ENCODE measurements around the gene BCL11A. TPM values are rescaled to one million over a fixed set of nuclear protein-coding genes. Genes with fewer than 3 reads are reported as not detected.

Gene BCL11A
- total RNA-seq, 6 experiments from 2014 or later: 0.06 to 0.80 (median 0.37) TPM

DNA sequence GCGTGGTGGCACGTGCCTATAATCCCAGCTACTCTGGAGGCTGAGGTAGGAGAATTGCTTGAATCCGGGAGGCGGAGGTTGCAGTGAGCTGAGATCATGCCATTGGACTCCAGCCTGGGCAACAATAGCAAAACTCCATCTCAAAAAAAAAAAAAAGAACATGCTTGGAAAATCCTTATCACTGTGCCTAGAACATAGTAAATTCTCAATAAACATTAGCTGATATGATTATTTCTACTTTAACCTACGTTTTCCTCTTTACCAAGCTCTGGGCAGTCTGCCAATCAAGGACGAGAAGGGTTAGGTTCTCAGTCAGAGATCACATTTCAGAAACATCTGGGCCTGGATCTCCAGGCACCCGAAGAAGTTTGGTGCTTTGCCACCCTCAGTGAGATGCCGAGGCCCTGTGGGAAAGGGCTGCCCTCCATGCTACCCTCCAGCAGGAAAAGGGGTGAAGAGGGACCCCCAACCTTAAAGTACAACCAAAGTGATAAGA lies 107.7 kb downstream of the BCL11A start:
- 62% methylated on average over 5 of the region's 8 CpGs for WGBS (ENCODE audit: insufficient coverage, low coverage, low lambda C conversion rate, missing lambda C conversion rate)
- no peak for ATAC-seq
- intact Hi-C loops (cut with DNase I): no loop called here
- H3K4me1 ChIP-seq: no peaks in the 10 kb centered on the region
- no peak overlapping the region for H3K4me3 ChIP-seq
- H3K9me3 ChIP-seq: no peaks in the 10 kb centered on the region
- no peak for DNase-seq
- TF ChIP-seq CTCF (IDR thresholded peaks at IDR 0.05) (no peak), POLR2A (IDR thresholded peaks at IDR 0.05) (no peak)
- no peak overlapping the region for H3K27ac ChIP-seq
- no peaks in the 10 kb centered on the region for H3K27me3 ChIP-seq
- H3K36me3 ChIP-seq: no peaks in the 10 kb centered on the region

DNA sequence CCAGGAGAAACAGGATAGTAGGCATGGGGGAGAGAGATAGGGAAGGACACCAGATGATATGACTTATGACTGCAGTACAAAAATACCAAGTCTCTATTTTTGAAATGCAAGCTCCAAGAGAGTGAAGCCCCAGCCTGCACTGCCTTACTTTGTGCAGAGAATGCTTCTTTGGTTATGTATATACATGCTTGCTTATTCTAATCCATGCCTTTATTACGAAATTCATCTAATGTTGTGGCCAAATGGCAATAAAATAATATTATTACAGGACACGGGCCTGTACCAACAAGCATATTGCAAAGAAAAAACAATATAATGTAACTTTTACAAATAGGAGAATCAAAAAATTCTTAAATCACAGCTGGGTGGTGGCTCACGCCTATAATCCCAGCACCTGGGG lies 110.8 kb downstream of the BCL11A start:
- TF ChIP-seq CTCF (IDR thresholded peaks at IDR 0.05): no peak
- no peak for TF ChIP-seq POLR2A (IDR thresholded peaks at IDR 0.05)
- DNase-seq (no peak), ATAC-seq (no peak)
- Histone ChIP-seq H3K4me3 (no peak overlapping the region), H3K4me1 (no peaks in the 10 kb centered on the region), H3K27ac (no peak overlapping the region), H3K27me3 (no peaks in the 10 kb centered on the region), H3K9me3 (no peaks in the 10 kb centered on the region), H3K36me3 (no peaks in the 10 kb centered on the region)
- intact Hi-C loops (cut with DNase I): no loop called here
- 81% methylated on average over 3 of the region's 3 CpGs for WGBS (ENCODE audit: insufficient coverage, low coverage, low lambda C conversion rate, missing lambda C conversion rate)

GRCh38 chr2:60441800-60442199 lies 111.7 kb downstream of the BCL11A start:
- no peak for TF ChIP-seq POLR2A (IDR thresholded peaks at IDR 0.05)
- TF ChIP-seq CTCF (IDR thresholded peaks at IDR 0.05): no peak
- ATAC-seq: no peak
- no peak overlapping the region for H3K4me3 ChIP-seq
- WGBS (ENCODE audit: insufficient coverage, low coverage, low lambda C conversion rate, missing lambda C conversion rate): 61% methylated on average over 5 of the region's 5 CpGs
- DNase-seq: no peak
- H3K36me3 ChIP-seq: no peaks in the 10 kb centered on the region
- intact Hi-C loops (cut with DNase I): no loop called here
- no peaks in the 10 kb centered on the region for H3K9me3 ChIP-seq
- no peaks in the 10 kb centered on the region for H3K4me1 ChIP-seq
- H3K27me3 ChIP-seq: no peaks in the 10 kb centered on the region
- no peak overlapping the region for H3K27ac ChIP-seq

DNA sequence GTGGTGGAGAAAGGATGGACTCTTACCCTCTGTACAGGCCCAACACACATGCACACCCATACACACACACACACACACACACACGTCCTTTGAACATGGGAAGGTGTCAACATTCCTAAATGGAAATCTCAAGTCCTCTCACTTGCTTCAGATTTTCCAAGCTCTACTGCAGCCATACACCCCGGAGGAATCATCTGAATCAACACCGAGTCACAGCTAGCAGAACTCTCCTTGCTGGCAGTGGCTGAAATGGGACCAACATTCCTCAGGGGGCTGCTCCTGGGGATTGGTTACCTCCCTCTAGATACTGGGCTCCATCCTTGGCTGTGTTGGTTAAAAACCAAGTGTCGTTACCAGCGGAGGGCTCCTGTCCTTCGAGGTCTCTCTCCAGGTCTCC lies 112.7 kb downstream of the BCL11A start:
- Histone ChIP-seq H3K27me3 (no peaks in the 10 kb centered on the region), H3K27ac (no peak overlapping the region), H3K4me3 (no peak overlapping the region), H3K36me3 (no peaks in the 10 kb centered on the region), H3K9me3 (no peaks in the 10 kb centered on the region), H3K4me1 (no peaks in the 10 kb centered on the region)
- intact Hi-C loops (cut with DNase I): no loop called here
- TF ChIP-seq POLR2A (IDR thresholded peaks at IDR 0.05) (no peak), CTCF (IDR thresholded peaks at IDR 0.05) (no peak)
- ATAC-seq (no peak), DNase-seq (no peak)
- WGBS (ENCODE audit: insufficient coverage, low coverage, low lambda C conversion rate, missing lambda C conversion rate): 80% methylated on average over 3 of the region's 6 CpGs
